GM20431 (cell line): ENCODE data around the gene MICB.

Experiments used
- in situ Hi-C: fragments of 300-500 bp; cut with MseI, MboI; formaldehyde crosslinking; loops from one replicate; pipeline ENCODE4 v1.15.0; 2020; ENCODE audit warnings: low sequenced_read_pairs; ENCODE audit not compliant: unreplicated experiment

The MICB gene

GRCh38 chr6:31558631-31559500 is 60.9 kb downstream of the MICB start:
- in situ Hi-C loops, result no loop called here

DNA sequence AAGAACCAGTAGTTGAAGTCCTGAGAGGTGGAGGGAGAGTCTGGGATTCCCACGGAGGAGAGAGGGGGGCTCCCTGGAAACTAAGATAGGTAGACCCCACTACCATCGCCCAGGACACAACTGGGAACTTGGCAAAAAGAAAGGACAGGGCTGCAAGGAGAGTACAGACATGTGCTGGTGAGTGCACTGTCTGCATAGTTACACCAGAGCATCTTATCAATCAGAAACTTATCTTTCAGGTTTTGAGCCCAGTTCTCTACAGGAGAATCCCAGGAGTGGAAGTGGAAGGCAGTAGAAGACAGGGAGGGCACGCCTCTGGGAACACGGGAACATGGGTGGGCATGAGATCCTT is 61.6 kb downstream of the MICB start:
- in situ Hi-C loops, result no loop called here

GRCh38 chr6:31559958-31560696 is 62.2 kb downstream of the MICB start:
- in situ Hi-C loops, result no loop called here

- in situ Hi-C loops, result no loop called here
These were observed 62.7 kb downstream of the MICB start for GRCh38 chr6:31560697-31561058.
